Choroid plexus epithelial cell (primary cell): ENCODE measurements around the gene ARHGAP18.

Experiments
- DNase-seq: peaks from one replicate; pipeline ENCODE4 v3.0.0-alpha.2; 2010; ENCODE audit warnings: low read depth
- H3K4me3 ChIP-seq: 2 replicates; pipeline ENCODE4 v1.5.1; 2011; ENCODE audit warnings: low read depth, mild to moderate bottlenecking, control low read depth, low read length, moderate library complexity
- CTCF ChIP-seq: conservative IDR thresholded peaks from 2 replicates; pipeline ENCODE4 v1.5.1; 2011; ENCODE audit warnings: low read depth, mild to moderate bottlenecking, control low read depth, inconsistent platforms, low read length, moderate library complexity

Gene ARHGAP18

GRCh38 chr6:129748901-129749748 lies 39.1 kb upstream of the ARHGAP18 start:
- TF ChIP-seq CTCF = no peak
- H3K4me3 ChIP-seq = no peak overlapping the region
- peak; percentile 46 for DNase-seq

- H3K4me3 ChIP-seq = no peak overlapping the region
- peak; percentile 34 for TF ChIP-seq CTCF
- peak; percentile 89 for DNase-seq
Measured at GRCh38 chr6:129748212-129748900, 38.4 kb upstream of the ARHGAP18 start.

- no peak for DNase-seq
- no peak overlapping the region for H3K4me3 ChIP-seq
- TF ChIP-seq CTCF = no peak
Measured at GRCh38 chr6:129747588-129748112, 37.7 kb upstream of the ARHGAP18 start.

- no peak for DNase-seq
- no peak overlapping the region for H3K4me3 ChIP-seq
- no peak for TF ChIP-seq CTCF
Measured at GRCh38 chr6:129744880-129745237, 34.9 kb upstream of the ARHGAP18 start.

GRCh38 chr6:129744201-129744879 lies 34.4 kb upstream of the ARHGAP18 start:
- peak; percentile 91 for DNase-seq
- TF ChIP-seq CTCF = no peak
- no peak overlapping the region for H3K4me3 ChIP-seq

GRCh38 chr6:129740013-129740412 lies 30.0 kb upstream of the ARHGAP18 start:
- H3K4me3 ChIP-seq = no peak overlapping the region
- no peak for TF ChIP-seq CTCF
- DNase-seq = no peak
